Parathyroid adenoma (tissue), 2 donors: ENCODE results near the gene MYO16.

Source experiments
- H2AFZ ChIP-seq: fragments of 300-600 bp; sonication (generic); one replicate; pipeline ENCODE4 v1.7.0; 2017; ENCODE audit warnings: antibody characterized with exemption, mild to moderate bottlenecking
- H3K27ac ChIP-seq: fragments of 300-600 bp; sonication (generic); one replicate; pipeline ENCODE4 v1.7.0; 2017
- H3K27me3 ChIP-seq: fragments of 300-600 bp; sonication (generic); one replicate; pipeline ENCODE4 v1.7.0; 2017; ENCODE audit warnings: low read length; ENCODE audit not compliant: control insufficient read depth, insufficient read depth
- H3K36me3 ChIP-seq: fragments of 300-600 bp; sonication (generic); one replicate; pipeline ENCODE4 v1.7.0; 2017; ENCODE audit warnings: low read length; ENCODE audit not compliant: control insufficient read depth, insufficient read depth
- H3K4me1 ChIP-seq: fragments of 300-600 bp; sonication (generic); one replicate; pipeline ENCODE4 v1.7.0; 2017; ENCODE audit warnings: control low read depth
- H3K4me2 ChIP-seq: fragments of 300-600 bp; sonication (generic); one replicate; pipeline ENCODE4 v1.7.0; 2017; ENCODE audit warnings: low read length
- H3K4me3 ChIP-seq: fragments of 300-600 bp; sonication (generic); one replicate; pipeline ENCODE4 v1.7.0; 2017; ENCODE audit warnings: low read depth, low read length
- H3K79me2 ChIP-seq: fragments of 300-600 bp; sonication (generic); one replicate; pipeline ENCODE4 v1.7.0; 2017; ENCODE audit warnings: control low read depth
- H3K9ac ChIP-seq: fragments of 300-600 bp; sonication (generic); one replicate; pipeline ENCODE4 v1.7.0; 2017; ENCODE audit warnings: mild to moderate bottlenecking
- H3K9me3 ChIP-seq: fragments of 300-600 bp; sonication (generic); one replicate; pipeline ENCODE4 v1.7.0; 2017; ENCODE audit warnings: low read length; ENCODE audit not compliant: control insufficient read depth
- CTCF ChIP-seq: fragments of 300-600 bp; sonication (generic); IDR thresholded peaks from one replicate; pipeline ENCODE4 v1.7.0; 2017; ENCODE audit warnings: antibody characterized with exemption, mild to moderate bottlenecking
- donor health status: primary hyperparathyroidism.

Gene MYO16

GRCh38 chr13:108968566-108968965 is 339.2 kb downstream of the MYO16 start:
- Histone ChIP-seq H3K27me3 (no peaks in the 10 kb centered on the region), H3K9ac (no peak overlapping the region), H3K4me3 (no peak overlapping the region), H3K36me3 (no peaks in the 10 kb centered on the region), H3K4me2 (no peak overlapping the region), H3K9me3 (no peaks in the 10 kb centered on the region), H3K4me1 (no peaks in the 10 kb centered on the region), H3K79me2 (no peaks in the 10 kb centered on the region), H2AFZ (no peak overlapping the region), H3K27ac (no peak overlapping the region)
- no peak for TF ChIP-seq CTCF

- H3K79me2 ChIP-seq: no peaks in the 10 kb centered on the region
- no peaks in the 10 kb centered on the region for H3K4me1 ChIP-seq
- no peak overlapping the region for H3K4me3 ChIP-seq
- no peaks in the 10 kb centered on the region for H3K9me3 ChIP-seq
- H3K27me3 ChIP-seq: no peaks in the 10 kb centered on the region
- TF ChIP-seq CTCF: no peak
- H3K9ac ChIP-seq: no peak overlapping the region
- H3K27ac ChIP-seq: no peak overlapping the region
- no peak overlapping the region for H3K4me2 ChIP-seq
- no peaks in the 10 kb centered on the region for H3K36me3 ChIP-seq
- H2AFZ ChIP-seq: no peak overlapping the region
These were observed 345.3 kb downstream of the MYO16 start for GRCh38 chr13:108974686-108975085.

- Histone ChIP-seq H3K9ac (no peak overlapping the region), H3K36me3 (no peaks in the 10 kb centered on the region), H3K4me2 (no peak overlapping the region), H3K9me3 (no peaks in the 10 kb centered on the region), H3K79me2 (no peaks in the 10 kb centered on the region), H3K27ac (no peak overlapping the region), H3K27me3 (no peaks in the 10 kb centered on the region), H2AFZ (no peak overlapping the region), H3K4me3 (no peak overlapping the region), H3K4me1 (no peaks in the 10 kb centered on the region)
- no peak for TF ChIP-seq CTCF
These were observed 350.8 kb downstream of the MYO16 start for GRCh38 chr13:108980237-108980636.

GRCh38 chr13:108981407-108981806 is 352.0 kb downstream of the MYO16 start:
- Histone ChIP-seq H2AFZ (no peak overlapping the region), H3K4me3 (no peak overlapping the region), H3K27me3 (no peaks in the 10 kb centered on the region), H3K36me3 (no peaks in the 10 kb centered on the region), H3K79me2 (no peaks in the 10 kb centered on the region), H3K9ac (no peak overlapping the region), H3K4me2 (no peak overlapping the region), H3K4me1 (no peaks in the 10 kb centered on the region), H3K27ac (no peak overlapping the region), H3K9me3 (no peaks in the 10 kb centered on the region)
- TF ChIP-seq CTCF: no peak

- Histone ChIP-seq H3K9me3 (no peaks in the 10 kb centered on the region), H3K27me3 (no peaks in the 10 kb centered on the region), H3K4me1 (no peaks in the 10 kb centered on the region), H3K36me3 (no peaks in the 10 kb centered on the region), H3K4me2 (no peak overlapping the region), H3K4me3 (no peak overlapping the region), H2AFZ (no peak overlapping the region), H3K79me2 (no peaks in the 10 kb centered on the region), H3K9ac (no peak overlapping the region), H3K27ac (no peak overlapping the region)
- no peak for TF ChIP-seq CTCF
These were observed 353.9 kb downstream of the MYO16 start for GRCh38 chr13:108983273-108983672.
